ENCODE measurements around the gene FASLG. TPM values are rescaled to one million over a fixed set of nuclear protein-coding genes. Genes with fewer than 3 reads are reported as not detected.

The FASLG gene
- total and polyA plus RNA-seq, 8 donors = 0.21 to 1.4 (median 0.55) TPM; not detected in 1

DNA sequence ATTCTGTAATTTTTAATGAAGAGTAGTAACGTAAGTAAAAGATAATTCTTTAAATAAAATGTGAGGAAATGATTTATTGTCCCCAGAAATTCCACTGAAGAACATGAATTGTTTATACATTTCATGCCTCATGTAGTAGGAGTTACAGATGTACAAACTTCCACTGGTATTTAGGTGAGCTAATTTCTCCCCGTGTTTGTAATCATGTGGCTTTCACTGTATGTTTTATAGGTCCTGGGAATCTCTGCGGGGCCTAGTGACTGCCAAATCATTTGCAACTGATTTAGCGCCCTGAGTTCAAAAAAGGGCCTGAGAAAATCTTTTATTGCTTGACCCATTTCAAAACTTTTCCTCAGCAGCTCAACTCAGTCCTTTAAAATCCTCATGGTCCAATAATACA, 30.5 kb upstream of the FASLG start:
- ATAC-seq (no peak), DNase-seq (no peak)
- Histone ChIP-seq H3K4me1 (no peaks in the 10 kb centered on the region), H3K27me3 (no peaks in the 10 kb centered on the region), H3K36me3 (no peaks in the 10 kb centered on the region), H3K9me3 (no peaks in the 10 kb centered on the region), H3K27ac (no peak overlapping the region), H3K4me3 (no peak overlapping the region)
- TF ChIP-seq, protein P1, sequence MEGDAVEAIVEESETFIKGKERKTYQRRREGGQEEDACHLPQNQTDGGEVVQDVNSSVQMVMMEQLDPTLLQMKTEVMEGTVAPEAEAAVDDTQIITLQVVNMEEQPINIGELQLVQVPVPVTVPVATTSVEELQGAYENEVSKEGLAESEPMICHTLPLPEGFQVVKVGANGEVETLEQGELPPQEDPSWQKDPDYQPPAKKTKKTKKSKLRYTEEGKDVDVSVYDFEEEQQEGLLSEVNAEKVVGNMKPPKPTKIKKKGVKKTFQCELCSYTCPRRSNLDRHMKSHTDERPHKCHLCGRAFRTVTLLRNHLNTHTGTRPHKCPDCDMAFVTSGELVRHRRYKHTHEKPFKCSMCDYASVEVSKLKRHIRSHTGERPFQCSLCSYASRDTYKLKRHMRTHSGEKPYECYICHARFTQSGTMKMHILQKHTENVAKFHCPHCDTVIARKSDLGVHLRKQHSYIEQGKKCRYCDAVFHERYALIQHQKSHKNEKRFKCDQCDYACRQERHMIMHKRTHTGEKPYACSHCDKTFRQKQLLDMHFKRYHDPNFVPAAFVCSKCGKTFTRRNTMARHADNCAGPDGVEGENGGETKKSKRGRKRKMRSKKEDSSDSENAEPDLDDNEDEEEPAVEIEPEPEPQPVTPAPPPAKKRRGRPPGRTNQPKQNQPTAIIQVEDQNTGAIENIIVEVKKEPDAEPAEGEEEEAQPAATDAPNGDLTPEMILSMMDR (IDR thresholded peaks at IDR 0.05) = no peak
- intact Hi-C loops (cut with DNase I) = no loop called here

- DNase-seq (no peak), ATAC-seq (no peak)
- TF ChIP-seq, protein P1 (IDR thresholded peaks at IDR 0.05) = no peak
- intact Hi-C loops (cut with DNase I) = no loop called here
- H3K36me3 ChIP-seq = no peaks in the 10 kb centered on the region
- no peak overlapping the region for H3K4me3 ChIP-seq
- no peak overlapping the region for H3K27ac ChIP-seq
- no peaks in the 10 kb centered on the region for H3K9me3 ChIP-seq
- no peaks in the 10 kb centered on the region for H3K4me1 ChIP-seq
- H3K27me3 ChIP-seq = no peaks in the 10 kb centered on the region
Measured at GRCh38 chr1:172629170-172629569, 29.7 kb upstream of the FASLG start.

- TF ChIP-seq, protein P1 (IDR thresholded peaks at IDR 0.05) = no peak
- Histone ChIP-seq H3K4me1 (no peaks in the 10 kb centered on the region), H3K36me3 (no peaks in the 10 kb centered on the region), H3K4me3 (no peak overlapping the region), H3K9me3 (no peaks in the 10 kb centered on the region), H3K27me3 (no peaks in the 10 kb centered on the region), H3K27ac (no peak overlapping the region)
- intact Hi-C loops (cut with DNase I) = no loop called here
- ATAC-seq (no peak), DNase-seq (no peak)
Measured at GRCh38 chr1:172629638-172630037, 29.3 kb upstream of the FASLG start.

DNA sequence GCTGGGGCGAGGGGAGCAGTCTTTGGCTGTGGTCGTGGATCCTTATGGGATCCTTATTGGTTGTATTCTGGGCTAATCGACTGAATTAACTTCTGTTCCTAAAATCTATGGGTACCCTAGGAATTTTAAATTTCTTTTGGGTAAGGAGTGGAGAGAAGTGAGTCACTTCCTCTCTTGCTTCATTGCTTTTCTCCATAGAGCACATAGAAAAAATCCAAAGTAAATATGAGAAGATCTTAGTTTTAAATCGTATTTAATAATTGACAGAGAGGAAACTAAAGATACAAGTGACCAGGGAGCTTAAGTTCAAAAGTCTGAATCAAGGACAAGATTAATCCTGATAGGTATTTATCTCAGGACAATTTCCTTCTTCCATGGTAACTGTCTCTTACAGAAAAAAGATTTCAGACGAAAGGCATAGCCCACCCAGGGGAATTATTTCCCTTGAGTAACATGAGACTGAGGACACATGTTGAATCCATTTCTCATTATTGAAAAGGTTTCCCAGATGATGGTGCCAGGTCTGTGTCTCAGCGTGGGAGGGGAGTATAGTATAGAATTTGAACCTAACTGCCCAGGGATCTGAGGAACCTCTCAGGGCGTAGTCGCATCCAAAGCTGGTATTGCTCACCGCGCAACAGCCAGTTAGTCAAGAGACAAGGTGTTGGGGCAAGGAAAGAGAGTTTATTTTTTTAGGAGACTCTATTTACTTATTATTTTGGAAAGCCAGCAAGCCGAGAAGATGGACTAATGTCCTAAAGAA, 28.7 kb upstream of the FASLG start:
- Histone ChIP-seq H3K9me3 (no peaks in the 10 kb centered on the region), H3K36me3 (no peaks in the 10 kb centered on the region), H3K27ac (no peak overlapping the region), H3K27me3 (no peaks in the 10 kb centered on the region), H3K4me3 (no peak overlapping the region), H3K4me1 (no peaks in the 10 kb centered on the region)
- no peak for DNase-seq
- no peak for ATAC-seq
- TF ChIP-seq, protein P1 (IDR thresholded peaks at IDR 0.05) = no peak
- intact Hi-C loops (cut with DNase I) = no loop called here

GRCh38 chr1:172630868-172631267, 28.0 kb upstream of the FASLG start:
- no peak for DNase-seq
- intact Hi-C loops (cut with DNase I) = no loop called here
- no peaks in the 10 kb centered on the region for H3K9me3 ChIP-seq

More at GRCh38 chr1:172630868-172631267, 28.0 kb upstream of the FASLG start:
- TF ChIP-seq, protein P1 (IDR thresholded peaks at IDR 0.05) = no peak
- no peak overlapping the region for H3K4me3 ChIP-seq
- H3K4me1 ChIP-seq = no peaks in the 10 kb centered on the region
- no peaks in the 10 kb centered on the region for H3K27me3 ChIP-seq
- no peak for ATAC-seq
- H3K27ac ChIP-seq = no peak overlapping the region
- no peaks in the 10 kb centered on the region for H3K36me3 ChIP-seq

All from left lung (tissue), 10 donors.